BLaER1 treated with 17β-estradiol and CSF1 and Interleukin-3, amounts not matched to agents 10 nM and 100 nM (cell line): ENCODE results near the gene ARID5A.

Experiments used
- H3K27ac ChIP-seq, 11 experiments: shearing (Covaris generic); formaldehyde crosslinking; 2 replicates each; pipeline ENCODE4 v1.8.1; 2022
- H3K27me3 ChIP-seq, 11 experiments: shearing (Covaris generic); formaldehyde crosslinking; 2 replicates each; pipeline ENCODE4 v1.8.1; 2022
- H3K36me3 ChIP-seq, 11 experiments: shearing (Covaris generic); formaldehyde crosslinking; 2 replicates each; pipeline ENCODE4 v1.8.1; 2022
- H3K4me1 ChIP-seq, 10 experiments: shearing (Covaris generic); formaldehyde crosslinking; 2 replicates each; pipeline ENCODE4 v1.8.1; 2022
- H3K4me2 ChIP-seq, 11 experiments: shearing (Covaris generic); formaldehyde crosslinking; 2 replicates each; pipeline ENCODE4 v1.8.1; 2022
- H3K4me3 ChIP-seq, 10 experiments: shearing (Covaris generic); formaldehyde crosslinking; 2 replicates each; pipeline ENCODE4 v1.8.1; 2022
- H3K9ac ChIP-seq, 11 experiments: shearing (Covaris generic); formaldehyde crosslinking; 2 replicates each; pipeline ENCODE4 v1.8.1; 2022
- H3K9me3 ChIP-seq, 11 experiments: shearing (Covaris generic); formaldehyde crosslinking; replicated peaks in 1 of 11; 2 replicates each; pipeline ENCODE4 v1.8.1; 2022
- H4K20me1 ChIP-seq, 11 experiments: shearing (Covaris generic); formaldehyde crosslinking; 2 replicates each; pipeline ENCODE4 v1.8.1; 2022
- Cebpa-rat ChIP-seq, 11 experiments: shearing (Covaris generic); IDR thresholded peaks; 2 replicates each; pipeline ENCODE4 v1.8.1; 2022

ARID5A gene

GRCh38 chr2:96601382-96602292, 65.1 kb downstream of the ARID5A start:
- Histone ChIP-seq H3K27ac (no peak overlapping the region), H3K9me3 (no peaks in the 10 kb centered on the region), H3K4me2 (peak overlapping the region in 2 of 11 experiments; percentile 6 to 12; a peak in 1 of 22 replicates), H4K20me1 (peaks cover 0 to 29% (median 9%) of the 10 kb centered on the region in 11 experiments; a peak in 15 of 22 replicates), H3K27me3 (no peaks in the 10 kb centered on the region), H3K9ac (no peak overlapping the region), H3K4me1 (peaks cover 0 to 17% (median 5%) of the 10 kb centered on the region in 10 experiments; a peak in 8 of 20 replicates), H3K36me3 (peaks cover 97 to 100% (median 100%) of the 10 kb centered on the region in 11 experiments), H3K4me3 (no peak overlapping the region)
- TF ChIP-seq Cebpa-rat (IDR thresholded peaks at IDR 0.05), result no peak
